Stimulated activated naive CD4-positive, alpha-beta T cell (primary cell): Measurements from ENCODE around the gene MGAT5B.
A peak's percentile ranks its signal among the peaks of the same experiment; 100 is the strongest.
"Not testable (repeated sequence)": the region's sequence is repeated elsewhere in the genome, so short reads cannot be mapped to it uniquely, and the experiment has no call there.

ENCODE experiments used
- DNase-seq, 6 experiments: peaks; one replicate each; lab custom pipeline; 2025; lab: John Stamatoyannopoulos, UW

The MGAT5B gene, protein sequence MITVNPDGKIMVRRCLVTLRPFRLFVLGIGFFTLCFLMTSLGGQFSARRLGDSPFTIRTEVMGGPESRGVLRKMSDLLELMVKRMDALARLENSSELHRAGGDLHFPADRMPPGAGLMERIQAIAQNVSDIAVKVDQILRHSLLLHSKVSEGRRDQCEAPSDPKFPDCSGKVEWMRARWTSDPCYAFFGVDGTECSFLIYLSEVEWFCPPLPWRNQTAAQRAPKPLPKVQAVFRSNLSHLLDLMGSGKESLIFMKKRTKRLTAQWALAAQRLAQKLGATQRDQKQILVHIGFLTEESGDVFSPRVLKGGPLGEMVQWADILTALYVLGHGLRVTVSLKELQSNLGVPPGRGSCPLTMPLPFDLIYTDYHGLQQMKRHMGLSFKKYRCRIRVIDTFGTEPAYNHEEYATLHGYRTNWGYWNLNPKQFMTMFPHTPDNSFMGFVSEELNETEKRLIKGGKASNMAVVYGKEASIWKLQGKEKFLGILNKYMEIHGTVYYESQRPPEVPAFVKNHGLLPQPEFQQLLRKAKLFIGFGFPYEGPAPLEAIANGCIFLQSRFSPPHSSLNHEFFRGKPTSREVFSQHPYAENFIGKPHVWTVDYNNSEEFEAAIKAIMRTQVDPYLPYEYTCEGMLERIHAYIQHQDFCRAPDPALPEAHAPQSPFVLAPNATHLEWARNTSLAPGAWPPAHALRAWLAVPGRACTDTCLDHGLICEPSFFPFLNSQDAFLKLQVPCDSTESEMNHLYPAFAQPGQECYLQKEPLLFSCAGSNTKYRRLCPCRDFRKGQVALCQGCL

DNA sequence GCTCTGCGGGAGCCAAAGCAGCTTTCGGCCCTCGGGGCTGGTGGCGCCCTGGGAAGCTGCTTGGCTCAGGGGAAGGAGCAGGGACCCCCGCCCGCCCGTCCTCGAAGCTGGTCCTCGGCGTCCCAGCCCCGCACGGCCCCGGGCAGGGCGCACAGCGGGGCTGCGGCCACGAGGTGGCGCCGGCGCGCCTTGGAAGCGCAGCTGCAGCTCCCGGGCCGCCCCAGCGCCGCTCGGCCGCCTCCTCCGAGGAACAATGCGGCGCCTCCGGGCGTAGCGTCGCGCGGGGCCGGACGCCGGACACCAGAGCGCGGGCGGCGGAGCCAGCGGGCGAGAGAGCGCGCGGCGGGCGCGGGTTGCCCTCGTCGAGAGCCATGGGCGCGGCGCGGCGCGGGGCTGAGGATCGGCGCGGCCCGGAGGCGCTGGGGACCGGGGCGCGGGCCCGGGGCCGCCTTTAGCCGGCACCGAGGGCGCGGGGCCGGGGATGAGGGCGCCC lies at the start of gene MGAT5B:
Gene MGAT5B, plus strand, starts transcription at position 229 of the 493 bp plus-strand sequence. CDS start 626 bp downstream, outside the sequence.
- peak; percentile 43 to 78 (median 66) for DNase-seq

- no peak for DNase-seq
Measured at GRCh38 chr17:76820039-76820438, 48.2 kb upstream of the MGAT5B start.

GRCh38 chr17:76820561-76820960 lies 47.6 kb upstream of the MGAT5B start:
- DNase-seq: no peak

DNA sequence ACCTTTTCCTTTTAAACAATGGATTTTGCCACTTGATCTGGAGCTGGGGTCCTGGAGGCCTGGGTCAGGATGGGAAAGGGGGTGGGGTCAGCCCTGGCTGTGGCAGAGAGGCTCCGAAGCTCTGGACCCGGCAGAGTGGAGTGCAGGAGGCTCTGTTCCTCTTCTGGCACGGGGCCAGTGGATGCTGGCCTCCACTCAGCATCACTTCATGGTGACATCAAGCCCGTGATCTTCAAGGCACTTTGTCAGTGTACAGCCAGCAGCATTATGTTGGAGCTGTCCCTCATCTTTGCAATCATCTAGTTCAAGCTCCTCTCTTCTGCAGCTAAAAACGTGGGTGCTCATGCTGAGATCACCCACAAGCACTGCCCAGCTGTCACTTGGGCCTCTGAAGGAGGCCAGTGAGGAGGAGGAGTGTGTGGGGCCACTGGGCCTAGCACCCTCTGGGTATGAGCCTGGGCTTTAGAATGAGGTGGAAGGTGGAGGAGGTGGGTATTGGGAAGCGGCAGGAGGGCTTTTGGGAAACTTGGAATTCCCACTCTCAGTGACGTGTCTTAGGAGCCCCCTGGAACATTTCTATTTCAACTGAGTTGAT lies 45.9 kb upstream of the MGAT5B start:
- DNase-seq: no peak

GRCh38 chr17:76824093-76824492 lies 44.1 kb upstream of the MGAT5B start:
- no peak for DNase-seq

GRCh38 chr17:76826330-76827068 lies 41.7 kb upstream of the MGAT5B start:
- peak in 1 of 6 experiments; percentile 3 for DNase-seq

GRCh38 chr17:76827736-76828135 lies 40.5 kb upstream of the MGAT5B start:
- DNase-seq: no peak

GRCh38 chr17:76830987-76831715 lies 37.1 kb upstream of the MGAT5B start:
- DNase-seq: no peak

- no peak for DNase-seq
Measured at GRCh38 chr17:76833034-76833644, 35.1 kb upstream of the MGAT5B start.

- no peak for DNase-seq
Measured at GRCh38 chr17:76833747-76834146, 34.5 kb upstream of the MGAT5B start.

DNA sequence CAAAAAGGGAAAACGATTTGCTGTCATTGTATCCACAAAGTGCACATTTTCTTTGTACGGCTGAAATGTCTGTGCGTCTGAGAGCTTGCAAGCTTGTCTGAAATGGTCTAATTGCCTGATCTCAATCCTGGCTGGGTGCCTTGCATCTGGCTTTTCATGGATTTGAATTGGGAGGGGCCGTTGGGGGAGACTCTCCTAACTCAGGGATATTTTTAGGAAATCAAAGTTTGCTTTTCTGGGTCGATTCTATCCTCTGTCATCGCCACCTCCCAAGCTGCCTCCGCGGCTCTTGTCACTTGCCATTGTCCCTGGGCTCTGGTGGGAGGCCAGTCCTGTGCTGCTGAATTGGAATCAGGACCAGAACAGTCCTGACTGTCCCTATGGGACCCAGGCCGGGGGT lies 33.3 kb upstream of the MGAT5B start:
- DNase-seq: no peak

DNA sequence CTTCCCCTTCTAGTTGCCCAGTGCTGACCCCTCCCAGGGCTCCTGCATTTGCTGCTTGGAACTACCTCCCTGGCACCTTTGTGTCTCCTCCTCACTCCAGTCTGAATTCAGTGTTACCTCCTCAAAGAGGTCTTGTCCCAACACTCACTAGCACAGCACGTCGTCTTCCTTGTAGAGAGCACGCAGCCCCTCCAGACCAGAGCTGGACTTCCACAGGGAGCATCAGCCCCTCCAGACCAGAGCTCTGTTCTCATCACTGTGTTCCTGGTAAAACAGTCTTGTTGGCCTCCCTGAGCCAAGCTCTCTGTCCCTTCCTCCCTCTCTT lies 27.8 kb upstream of the MGAT5B start:
- DNase-seq: no peak

- no peak for DNase-seq
Measured at GRCh38 chr17:76840884-76841775, 27.1 kb upstream of the MGAT5B start.

DNA sequence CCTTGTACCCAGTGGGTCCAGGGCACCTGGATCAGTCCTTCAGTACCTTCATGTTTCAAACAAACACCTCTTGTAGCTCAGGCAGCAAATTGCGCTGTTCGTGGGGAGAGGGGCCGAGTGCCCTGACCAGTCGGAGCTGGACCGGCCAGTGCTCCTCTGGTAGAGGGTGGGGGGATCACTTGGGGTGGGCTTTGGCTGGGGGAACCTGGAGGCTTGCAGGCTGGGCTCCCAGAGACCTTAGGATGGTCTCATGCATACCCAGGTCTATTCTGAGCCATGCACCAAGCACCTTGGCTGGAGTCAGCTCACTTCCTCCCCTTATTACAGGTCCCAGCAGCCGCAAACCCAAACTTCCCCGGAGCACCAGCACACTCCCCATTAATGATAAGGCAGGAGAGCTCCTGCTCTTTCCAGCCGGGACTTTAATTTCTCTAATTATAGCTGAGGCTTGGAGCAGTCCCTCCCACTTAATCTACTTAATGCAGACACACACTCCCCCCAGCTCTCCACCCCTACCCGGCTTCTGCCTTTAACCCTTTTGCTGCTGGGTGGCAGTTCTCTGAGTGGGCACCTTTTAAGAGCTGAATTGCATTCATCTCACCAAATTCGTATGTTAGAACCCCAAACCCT lies 26.3 kb upstream of the MGAT5B start:
- DNase-seq: peak in 1 of 6 experiments; percentile 4

GRCh38 chr17:76843068-76843467 lies 25.1 kb upstream of the MGAT5B start:
- DNase-seq: not testable (repeated sequence)

GRCh38 chr17:76843703-76844484 lies 24.3 kb upstream of the MGAT5B start:
- no peak for DNase-seq

GRCh38 chr17:76844485-76844829 lies 23.7 kb upstream of the MGAT5B start:
- DNase-seq: no peak

DNA sequence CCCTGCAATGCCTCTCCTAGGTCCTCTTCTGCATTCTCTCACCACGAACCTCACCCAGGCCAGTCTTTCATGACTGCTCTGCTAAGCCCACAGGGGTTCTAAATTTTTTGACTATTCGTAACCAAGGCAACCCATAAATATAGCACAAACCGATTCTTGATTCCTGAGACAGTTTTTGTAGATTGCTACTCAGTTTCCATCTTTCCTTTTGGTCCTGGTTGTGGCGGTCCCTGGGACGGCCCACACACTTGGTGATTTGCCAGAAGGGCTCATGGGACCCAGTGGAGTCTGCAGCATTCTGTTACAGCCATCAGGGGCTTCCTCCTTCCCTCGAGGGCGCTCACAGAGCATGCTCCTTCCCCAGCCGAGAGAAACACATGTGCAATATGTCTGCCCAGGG lies 23.4 kb upstream of the MGAT5B start:
- DNase-seq: no peak
